Epithelial cell of esophagus (primary cell): Measurements from ENCODE around the gene GP5.

Experiments used
- DNase-seq: peaks from one replicate; pipeline ENCODE4 v3.0.0; 2010; ENCODE audit warnings: low read depth
- H3K4me3 ChIP-seq: 2 replicates; pipeline ENCODE4 v1.5.1; 2011; ENCODE audit warnings: mild to moderate bottlenecking, low read length, control low read depth
- TF ChIP-seq, protein P1 (sequence below): IDR thresholded peaks from 2 replicates; pipeline ENCODE4 v1.5.1; 2011; ENCODE audit warnings: low read depth, mild to moderate bottlenecking, low read length, control low read depth, inconsistent platforms; ENCODE audit not compliant: insufficient read depth; ENCODE audit errors: missing control alignments

GP5 gene

DNA sequence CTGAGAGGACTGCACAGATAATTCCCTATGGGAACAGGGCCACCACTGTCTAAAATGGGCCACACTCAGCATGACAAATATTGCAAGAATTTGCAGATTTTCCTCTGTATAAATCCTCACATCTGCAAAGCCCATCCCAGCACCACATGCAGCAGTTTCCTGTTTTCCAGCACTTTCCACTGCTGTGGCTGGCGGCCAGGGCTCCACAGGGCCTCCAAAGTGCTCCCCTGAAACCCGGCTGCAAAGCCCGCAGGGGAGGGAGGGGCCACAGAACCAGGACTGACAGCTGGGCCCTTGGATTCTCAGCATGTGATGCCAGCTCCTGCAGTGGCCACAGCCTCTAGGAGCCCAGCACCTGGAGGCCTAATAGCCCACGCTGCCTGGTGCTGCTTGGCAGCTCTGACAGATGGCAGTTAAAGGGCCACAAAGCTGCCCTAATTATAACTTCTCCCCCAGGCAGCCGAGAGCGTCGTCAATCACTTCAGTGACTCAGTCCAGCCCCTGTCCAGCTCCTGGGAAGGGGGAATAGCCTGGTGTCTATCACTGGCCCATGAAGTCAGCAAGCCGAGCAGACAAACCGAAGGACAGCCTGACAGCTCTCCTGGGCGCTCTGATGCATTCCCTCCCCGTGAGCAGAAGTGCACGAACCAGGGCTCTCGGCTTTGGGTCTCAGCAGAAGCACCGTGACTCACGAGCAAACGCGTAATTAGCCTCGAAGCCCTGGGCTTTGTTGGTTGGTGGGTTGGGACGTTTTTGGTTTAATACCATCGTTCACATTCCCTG, 34.2 kb downstream of the GP5 start:
- no peak for DNase-seq
- no peak overlapping the region for H3K4me3 ChIP-seq
- TF ChIP-seq, protein P1, sequence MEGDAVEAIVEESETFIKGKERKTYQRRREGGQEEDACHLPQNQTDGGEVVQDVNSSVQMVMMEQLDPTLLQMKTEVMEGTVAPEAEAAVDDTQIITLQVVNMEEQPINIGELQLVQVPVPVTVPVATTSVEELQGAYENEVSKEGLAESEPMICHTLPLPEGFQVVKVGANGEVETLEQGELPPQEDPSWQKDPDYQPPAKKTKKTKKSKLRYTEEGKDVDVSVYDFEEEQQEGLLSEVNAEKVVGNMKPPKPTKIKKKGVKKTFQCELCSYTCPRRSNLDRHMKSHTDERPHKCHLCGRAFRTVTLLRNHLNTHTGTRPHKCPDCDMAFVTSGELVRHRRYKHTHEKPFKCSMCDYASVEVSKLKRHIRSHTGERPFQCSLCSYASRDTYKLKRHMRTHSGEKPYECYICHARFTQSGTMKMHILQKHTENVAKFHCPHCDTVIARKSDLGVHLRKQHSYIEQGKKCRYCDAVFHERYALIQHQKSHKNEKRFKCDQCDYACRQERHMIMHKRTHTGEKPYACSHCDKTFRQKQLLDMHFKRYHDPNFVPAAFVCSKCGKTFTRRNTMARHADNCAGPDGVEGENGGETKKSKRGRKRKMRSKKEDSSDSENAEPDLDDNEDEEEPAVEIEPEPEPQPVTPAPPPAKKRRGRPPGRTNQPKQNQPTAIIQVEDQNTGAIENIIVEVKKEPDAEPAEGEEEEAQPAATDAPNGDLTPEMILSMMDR: no peak

DNA sequence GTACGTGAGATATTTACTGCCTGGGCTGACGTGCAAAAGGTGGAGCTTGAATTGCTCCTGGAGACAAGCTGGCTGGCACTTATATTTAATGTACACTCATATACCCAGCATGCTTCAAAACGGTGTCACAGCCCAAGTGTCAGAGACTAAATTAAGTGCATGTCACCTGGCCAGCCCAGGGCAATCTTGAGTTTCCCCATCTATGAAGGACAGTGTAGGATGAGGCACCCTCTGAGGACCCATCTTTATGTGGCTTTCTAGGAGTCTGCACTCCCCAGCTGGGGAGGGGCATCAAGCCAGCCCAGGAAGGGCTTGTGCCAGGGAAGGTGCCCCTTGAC, 34.8 kb downstream of the GP5 start:
- no peak overlapping the region for H3K4me3 ChIP-seq

DNA sequence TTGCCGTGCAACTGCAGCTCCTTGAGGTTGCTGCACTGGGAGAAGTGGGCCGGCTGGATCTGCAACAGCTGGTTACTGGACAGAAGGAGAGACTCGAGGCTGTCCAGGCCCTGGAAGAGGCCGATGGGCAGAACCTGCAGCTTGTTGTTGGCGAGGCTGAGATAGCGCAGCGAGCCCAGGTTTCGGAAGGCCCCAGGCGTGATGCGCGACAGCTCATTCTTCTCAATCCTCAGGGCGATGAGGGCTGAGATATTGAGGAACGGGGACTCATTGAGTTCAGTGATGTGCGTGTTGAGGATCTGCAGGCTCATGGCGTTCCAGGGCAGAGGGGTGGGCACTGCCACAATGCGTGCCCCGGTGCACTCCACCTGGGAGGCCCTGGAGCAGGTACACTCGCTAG, 38.5 kb downstream of the GP5 start:
- TF ChIP-seq, protein P1: no peak
- no peak for DNase-seq
- H3K4me3 ChIP-seq: no peak overlapping the region

More for the DNA sequence above, 34.8 kb downstream of the GP5 start:
- DNase-seq: no peak
- TF ChIP-seq, protein P1: no peak

DNA sequence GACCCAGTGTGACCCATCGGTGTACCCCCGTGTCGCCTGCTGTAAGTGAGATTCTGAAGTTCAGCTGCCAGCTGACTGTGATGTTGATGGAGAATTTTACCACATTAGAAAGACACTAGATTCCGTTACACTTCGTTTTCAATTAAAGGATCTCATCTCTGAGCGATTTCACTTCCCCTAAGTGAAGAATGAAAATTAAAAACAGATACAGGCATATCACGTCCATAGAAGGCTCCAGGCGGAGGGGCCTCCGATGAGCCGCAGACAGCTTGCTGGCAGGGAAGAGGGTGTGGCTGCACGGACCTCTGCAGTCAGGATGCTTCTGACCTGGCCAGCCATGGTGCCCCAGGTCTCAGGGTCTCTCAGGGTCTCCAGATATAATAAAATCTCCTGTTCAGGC, 41.4 kb downstream of the GP5 start:
- no peak for DNase-seq
- TF ChIP-seq, protein P1: no peak
- no peak overlapping the region for H3K4me3 ChIP-seq

DNA sequence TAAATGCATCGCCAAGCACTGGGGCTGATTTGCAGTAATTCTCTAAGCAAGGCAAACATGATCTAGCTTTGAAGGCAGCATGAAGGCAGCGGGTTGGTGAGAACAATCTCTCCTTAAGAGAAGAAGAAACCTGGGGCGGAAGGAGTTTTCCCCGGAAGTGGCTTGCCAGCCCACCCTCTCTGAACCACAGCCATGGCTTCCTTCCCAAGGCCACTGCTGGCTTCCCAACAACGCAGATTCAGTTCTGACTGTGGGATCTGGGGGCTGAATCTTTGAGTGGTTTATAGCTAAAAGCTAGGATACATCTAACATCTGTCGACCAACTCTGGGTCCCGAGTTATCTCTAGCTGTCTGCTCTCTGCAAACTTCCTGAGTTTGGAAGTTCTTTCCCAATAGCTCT, 43.7 kb downstream of the GP5 start:
- DNase-seq: no peak
- TF ChIP-seq, protein P1: no peak
- H3K4me3 ChIP-seq: no peak overlapping the region

DNA sequence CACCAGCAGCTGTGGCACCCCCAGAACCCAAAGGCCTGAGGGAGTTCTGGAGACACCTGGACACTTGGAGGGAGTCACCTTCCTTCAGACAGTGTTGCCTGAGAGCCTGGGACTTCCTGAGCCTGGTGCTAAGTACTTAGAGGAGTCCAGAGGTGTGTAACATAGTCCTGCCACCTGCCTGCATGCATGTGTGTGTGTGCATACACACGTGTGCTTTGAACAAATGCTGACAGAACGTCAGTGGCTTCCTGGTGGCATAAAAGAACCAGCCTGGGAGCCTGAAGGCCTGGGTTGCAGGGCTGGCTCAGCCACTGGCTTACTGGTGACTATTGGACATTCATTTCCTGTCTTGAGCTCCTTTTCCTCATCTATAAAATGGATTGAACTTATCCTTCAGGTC, 44.8 kb downstream of the GP5 start:
- DNase-seq: no peak
- H3K4me3 ChIP-seq: no peak overlapping the region
- TF ChIP-seq, protein P1: no peak

DNA sequence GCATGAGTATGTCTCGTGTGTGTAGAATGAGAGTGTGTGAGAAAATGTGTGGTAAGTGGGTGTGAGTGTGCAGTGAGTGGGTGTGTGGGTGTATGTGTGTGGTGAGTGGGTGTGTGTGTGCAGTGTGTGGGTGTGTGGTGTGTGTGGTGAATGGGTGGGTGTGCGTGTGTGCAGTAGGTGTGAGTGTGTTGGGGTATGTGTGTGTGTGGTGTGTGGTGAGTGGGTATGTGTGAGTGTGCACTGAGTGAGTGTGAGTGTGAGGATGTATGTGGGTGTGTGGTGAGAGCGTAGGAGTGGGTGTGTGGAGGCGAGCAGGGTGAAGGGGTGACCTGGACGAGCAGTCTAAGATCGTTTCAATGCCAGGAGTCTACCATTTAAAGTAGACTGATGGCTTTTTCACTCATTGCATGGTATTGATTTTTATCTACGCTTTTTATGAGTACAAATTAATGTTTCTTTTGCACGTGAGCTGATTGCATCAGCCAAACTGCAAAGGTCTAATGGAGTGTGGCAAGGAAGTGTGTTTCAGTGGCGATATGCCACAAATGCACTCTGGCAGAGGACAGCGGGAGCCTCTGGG, 46.3 kb downstream of the GP5 start:
- TF ChIP-seq, protein P1: no peak
- H3K4me3 ChIP-seq: no peak overlapping the region
- DNase-seq: no peak
